CD4-positive, alpha-beta T cell treated with Interleukin-4 for 4 hours (primary cell): ENCODE measurements around the gene ARVCF.

Experiments
- DNase-seq: peaks from one replicate; pipeline ENCODE4 v3.0.0-alpha.2; 2020

Gene ARVCF

GRCh38 chr22:20028855-20029549 lies 12.4 kb upstream of the ARVCF start:
- no peak for DNase-seq

GRCh38 chr22:20027966-20028854 lies 11.6 kb upstream of the ARVCF start:
- peak; percentile 22 for DNase-seq

- DNase-seq, result no peak
These were observed 10.5 kb upstream of the ARVCF start for GRCh38 chr22:20026996-20027601.

GRCh38 chr22:20026204-20026908 lies 9.7 kb upstream of the ARVCF start:
- DNase-seq, result no peak

- DNase-seq, result no peak
These were observed 9.0 kb upstream of the ARVCF start for GRCh38 chr22:20025401-20026203.

- DNase-seq, result no peak
These were observed 8.2 kb upstream of the ARVCF start for GRCh38 chr22:20024650-20025397.

- DNase-seq, result no peak
These were observed 7.6 kb upstream of the ARVCF start for GRCh38 chr22:20024225-20024624.

- DNase-seq, result no peak
These were observed 6.5 kb upstream of the ARVCF start for GRCh38 chr22:20022978-20023613.

GRCh38 chr22:20022231-20022977 lies 5.8 kb upstream of the ARVCF start:
- no peak for DNase-seq

- DNase-seq, result no peak
These were observed 4.9 kb upstream of the ARVCF start for GRCh38 chr22:20021196-20022181.

- peak; percentile 92 for DNase-seq
These were observed 4.0 kb upstream of the ARVCF start, which contains the start of gene TANGO2 for GRCh38 chr22:20020533-20021195. Gene TANGO2, plus strand, starts transcription at chr22:20021110. Its CDS starts 15,689 bp downstream, at chr22:20036799.

GRCh38 chr22:20019661-20020532 lies 3.3 kb upstream of the ARVCF start:
- no peak for DNase-seq

- no peak for DNase-seq
These were observed 1.4 kb upstream of the ARVCF start for GRCh38 chr22:20018001-20018400.

GRCh38 chr22:20017622-20017958 lies 967 bp upstream of the ARVCF start:
- DNase-seq, result no peak

GRCh38 chr22:20015971-20016733 lies 471 bp downstream of the ARVCF start:
- DNase-seq, result no peak

GRCh38 chr22:20015187-20015625 lies 1.4 kb downstream of the ARVCF start:
- no peak for DNase-seq
